GM19395 (cell line): ENCODE data around the gene POMT2.
A peak's percentile ranks its signal among the peaks of the same experiment; 100 is the strongest.
"Not testable (repeated sequence)": the region's sequence is repeated elsewhere in the genome, so short reads cannot be mapped to it uniquely, and the experiment has no call there.

Source experiments
- ATAC-seq: cut with Tn5 transposase; IDR thresholded peaks from one replicate; pipeline ENCODE4 v1.9.1; 2021; ENCODE audit warnings: mild to moderate bottlenecking, moderate library complexity; ENCODE audit not compliant: unreplicated experiment

Gene POMT2

GRCh38 chr14:77302926-77303325 lies 17.8 kb downstream of the POMT2 start:
- no peak for ATAC-seq

GRCh38 chr14:77301103-77301502 lies 19.6 kb downstream of the POMT2 start:
- peak; percentile 53 for ATAC-seq

GRCh38 chr14:77299771-77300170 lies 20.9 kb downstream of the POMT2 start:
- no peak for ATAC-seq

GRCh38 chr14:77296906-77297305 lies 23.8 kb downstream of the POMT2 start:
- no peak for ATAC-seq

- no peak for ATAC-seq
Observed at GRCh38 chr14:77296155-77296554, 24.5 kb downstream of the POMT2 start.

- ATAC-seq, result no peak
Observed at GRCh38 chr14:77290705-77291104, 30.0 kb downstream of the POMT2 start.

GRCh38 chr14:77286576-77286975 lies 34.1 kb downstream of the POMT2 start:
- ATAC-seq, result no peak

- ATAC-seq, result no peak
Observed at GRCh38 chr14:77284466-77284865, 36.2 kb downstream of the POMT2 start.

GRCh38 chr14:77284066-77284465 lies 36.6 kb downstream of the POMT2 start:
- no peak for ATAC-seq

GRCh38 chr14:77281852-77282410 lies 38.8 kb downstream of the POMT2 start:
- ATAC-seq, result no peak

- not testable (repeated sequence) for ATAC-seq
Observed at GRCh38 chr14:77280921-77281320, 39.8 kb downstream of the POMT2 start.

GRCh38 chr14:77279719-77280118 lies 41.0 kb downstream of the POMT2 start:
- ATAC-seq, result no peak

GRCh38 chr14:77278461-77279230 lies 42.0 kb downstream of the POMT2 start:
- no peak for ATAC-seq

- ATAC-seq, result no peak
Observed at GRCh38 chr14:77276959-77277358, 43.7 kb downstream of the POMT2 start.

- ATAC-seq, result no peak
Observed at GRCh38 chr14:77276295-77276935, 44.3 kb downstream of the POMT2 start.

- no peak for ATAC-seq
Observed at GRCh38 chr14:77275601-77276017, 45.1 kb downstream of the POMT2 start.

GRCh38 chr14:77275041-77275580 lies 45.6 kb downstream of the POMT2 start:
- ATAC-seq, result no peak

- ATAC-seq, result no peak
Observed at GRCh38 chr14:77273796-77274195, 46.9 kb downstream of the POMT2 start.

GRCh38 chr14:77272261-77272660 lies 48.4 kb downstream of the POMT2 start:
- no peak for ATAC-seq

GRCh38 chr14:77271113-77271710 lies 49.5 kb downstream of the POMT2 start, which contains the start of gene NGB:
NGB (minus strand) TSS chr14:77271206; CDS start chr14:77270937, 269 bp downstream.
- ATAC-seq, result no peak

- ATAC-seq, result no peak
Observed at GRCh38 chr14:77270361-77271112, 50.1 kb downstream of the POMT2 start.
